SK-N-SH (cell line): Measurements from ENCODE around the gene ZDHHC21. TPM values are rescaled to one million over a fixed set of nuclear protein-coding genes. Genes with fewer than 3 reads are reported as not detected.

Experiments
- CTCF ChIA-PET: fragments of 300-600, 350-600 bp; formaldehyde crosslinking; extraction: SDS; loops from one replicate; lab custom pipeline; 2021; lab: Yijun Ruan, JAX
- POLR2A ChIA-PET: fragments of 350-600 bp; sonication (Branson Sonifier 250); formaldehyde crosslinking; extraction: SDS; loops from one replicate; lab custom pipeline; 2020; ENCODE audit warnings: antibody characterized with exemption, inconsistent platforms; lab: Yijun Ruan, JAX
- DNase-seq: peaks from one replicate; pipeline ENCODE4 v3.0.0; 2012
- H2AFZ ChIP-seq: fragments of 200-600 bp; sonication (generic); 2 replicates; pipeline ENCODE4 v1.8.1; 2016; ENCODE audit warnings: antibody characterized with exemption, mild to moderate bottlenecking, low read depth
- H3F3A ChIP-seq: fragments of 200-600 bp; sonication (generic); replicated peaks from 2 replicates; pipeline ENCODE3; 2016; ENCODE audit warnings: antibody characterized with exemption, mild to moderate bottlenecking; ENCODE audit not compliant: insufficient read depth
- H3K27ac ChIP-seq, 2 experiments: fragments of 200-500 bp in 1 of 2; fragments of 200-600 bp in 1 of 2; sonication (Bioruptor generic) in 1 of 2; sonication (generic), shearing (Covaris generic) in 1 of 2; 2 replicates each; pipeline versions ENCODE4 v1.5.1 to v1.6.1; 2014 to 2016; ENCODE audit warnings: low read depth in 2 of 2, inconsistent platforms in 1 of 2, low read length in 1 of 2, mild to moderate bottlenecking in 1 of 2, mixed read lengths in 1 of 2
- H3K27me3 ChIP-seq: fragments of 200-600 bp; sonication (generic), shearing (Covaris generic); 2 replicates; pipeline ENCODE4 v1.6.1; 2016; ENCODE audit warnings: mixed run types; ENCODE audit not compliant: insufficient read depth
- H3K36me3 ChIP-seq, 2 experiments: fragments of 200-500 bp in 1 of 2; fragments of 200-600 bp in 1 of 2; sonication (Bioruptor generic) in 1 of 2; sonication (generic) in 1 of 2; replicated peaks in 1 of 2; 2 replicates each; pipeline versions ENCODE3 to v1.5.1; 2014 to 2016; ENCODE audit warnings: low read length in 1 of 2, mild to moderate bottlenecking in 1 of 2; ENCODE audit not compliant: insufficient read depth in 2 of 2, control insufficient read depth in 1 of 2
- H3K4me1 ChIP-seq, 2 experiments: fragments of 200-500 bp in 1 of 2; fragments of 200-600 bp in 1 of 2; sonication (Bioruptor generic) in 1 of 2; sonication (generic), shearing (Covaris generic) in 1 of 2; 2 replicates each; pipeline versions ENCODE4 v1.5.1 to v1.6.1; 2014 to 2016; ENCODE audit warnings: low read depth in 1 of 2, low read length in 1 of 2, mixed run types in 1 of 2; ENCODE audit not compliant: insufficient read depth in 2 of 2, control insufficient read depth in 1 of 2
- H3K4me2 ChIP-seq: fragments of 200-600 bp; sonication (generic), shearing (Covaris generic); 2 replicates; pipeline ENCODE4 v1.6.1; 2017; ENCODE audit warnings: mixed run types
- H3K4me3 ChIP-seq, 2 experiments: fragments of 200-500 bp in 1 of 2; fragments of 200-600 bp in 1 of 2; sonication (Bioruptor generic) in 1 of 2; sonication (generic), shearing (Covaris generic) in 1 of 2; 2 replicates each; pipeline versions ENCODE4 v1.5.1 to v1.8.1; 2014 to 2016; ENCODE audit warnings: low read depth in 2 of 2, inconsistent platforms in 1 of 2, low read length in 1 of 2, mild to moderate bottlenecking in 1 of 2, mixed read lengths in 1 of 2, moderate library complexity in 1 of 2
- H3K79me2 ChIP-seq: fragments of 200-600 bp; sonication (generic); 2 replicates; pipeline ENCODE4 v1.8.1; 2017; ENCODE audit warnings: mild to moderate bottlenecking; ENCODE audit not compliant: insufficient read depth
- H3K9ac ChIP-seq: fragments of 200-600 bp; sonication (generic); 2 replicates; pipeline ENCODE4 v1.6.1; 2017; ENCODE audit warnings: mixed run types
- H3K9me2 ChIP-seq: fragments of 200-600 bp; sonication (generic); 2 replicates; pipeline ENCODE4 v1.6.1; 2017; ENCODE audit warnings: mixed run types
- H3K9me3 ChIP-seq: fragments of 200-600 bp; sonication (generic); 2 replicates; pipeline ENCODE4 v1.6.1; 2017; ENCODE audit warnings: mixed run types, mild to moderate bottlenecking, moderate library complexity
- H4K20me1 ChIP-seq: fragments of 200-600 bp; sonication (generic); 2 replicates; pipeline ENCODE4 v1.6.1; 2017; ENCODE audit warnings: mild to moderate bottlenecking, mixed run types; ENCODE audit not compliant: insufficient read depth
- CTCF ChIP-seq: fragments of 200-600 bp; sonication (generic); IDR thresholded peaks from 2 replicates; pipeline ENCODE4 v1.6.1; 2017; ENCODE audit warnings: antibody characterized with exemption, mild to moderate bottlenecking, moderate library complexity
- ELF1 ChIP-seq: IDR thresholded peaks from 2 replicates; pipeline ENCODE4 v1.4.0; 2012
- EZH2phosphoT487 ChIP-seq: fragments of 200-600 bp; sonication (generic); IDR thresholded peaks from 2 replicates; pipeline ENCODE4 v1.6.1; 2017; ENCODE audit warnings: low read depth, mixed run types, mild to moderate bottlenecking, antibody characterized with exemption, moderate library complexity, borderline replicate concordance
- IRF3 ChIP-seq: fragments of 150-350 bp; IDR thresholded peaks from 2 replicates; pipeline ENCODE4 v1.6.1; 2016; ENCODE audit warnings: mild to moderate bottlenecking, low read depth, low read length
- MAX ChIP-seq: IDR thresholded peaks from 2 replicates; pipeline ENCODE4 v1.4.0; 2012; ENCODE audit warnings: low read depth
- MEF2A ChIP-seq: IDR thresholded peaks from 2 replicates; pipeline ENCODE4 v1.4.0; 2012; ENCODE audit warnings: low read depth, borderline replicate concordance
- MXI1 ChIP-seq: IDR thresholded peaks from 2 replicates; pipeline ENCODE4 v1.6.1; 2012; ENCODE audit warnings: mild to moderate bottlenecking, low read depth, low read length, improper control_type of control experiment
- NFIC ChIP-seq: IDR thresholded peaks from 2 replicates; pipeline ENCODE4 v1.4.0; 2012; ENCODE audit warnings: borderline replicate concordance
- POLR2AphosphoS5 ChIP-seq: IDR thresholded peaks from 2 replicates; pipeline ENCODE4 v1.6.1; 2012; ENCODE audit warnings: low read depth, low read length
- RAD21 ChIP-seq: IDR thresholded peaks from 2 replicates; pipeline ENCODE4 v1.6.1; 2012; ENCODE audit warnings: mild to moderate bottlenecking, low read length
- RCOR1 ChIP-seq: fragments of 150-350 bp; IDR thresholded peaks from 2 replicates; pipeline ENCODE4 v1.6.1; 2017; ENCODE audit warnings: antibody characterized with exemption, low read length
- TAF1 ChIP-seq: IDR thresholded peaks from 2 replicates; pipeline ENCODE4 v1.6.1; 2012; ENCODE audit warnings: low read depth, mild to moderate bottlenecking, low read length, moderate library complexity, borderline replicate concordance
- TEAD4 ChIP-seq: IDR thresholded peaks from 2 replicates; pipeline ENCODE4 v1.4.0; 2012; ENCODE audit warnings: mild to moderate bottlenecking, borderline replicate concordance; ENCODE audit not compliant: insufficient read depth
- YY1 ChIP-seq: IDR thresholded peaks from 2 replicates; pipeline ENCODE4 v1.4.0; 2012; ENCODE audit warnings: low read depth, mild to moderate bottlenecking
- WGBS: methylation state at CpG from one replicate; pipeline ENCODE4 v1.1.6; 2017; ENCODE audit warnings: low lambda C conversion rate; 5-methylcytosine and 5-hydroxymethylcytosine counted together
- polyA plus RNA-seq, 3 experiments: library from polyadenylated mRNA; depleted of rRNA; stranded (reverse); fragments of >200 nt; gene quantifications; 2 replicates each; pipeline ENCODE4 v1.2.3, GENCODE V29; 2012

The ZDHHC21 gene
- polyA plus RNA-seq, 1 of the 3 experiments (the other 2 are of a cell fraction): 2.9 TPM

GRCh38 chr9:14565352-14566016, 127.7 kb downstream of the ZDHHC21 start:
- Histone ChIP-seq H3K27ac (no peak overlapping the region), H3K27me3 (no peaks in the 10 kb centered on the region), H3K36me3 (no peaks in the 10 kb centered on the region), H3K9me3 (no peaks in the 10 kb centered on the region), H3K4me1 (no peaks in the 10 kb centered on the region; a peak in 1 of 4 replicates), H3F3A (no peaks in the 10 kb centered on the region), H3K9me2 (no peaks in the 10 kb centered on the region), H3K4me3 (no peak overlapping the region), H3K4me2 (no peak overlapping the region)
- DNase-seq: no peak
- TF ChIP-seq RAD21: no peak
- TF ChIP-seq NFIC: no peak
- TF ChIP-seq YY1: no peak
- no peak for TF ChIP-seq MXI1
- no peak for TF ChIP-seq MAX
- TF ChIP-seq MEF2A: no peak
- TF ChIP-seq POLR2AphosphoS5: no peak
- TF ChIP-seq TEAD4: no peak
- no peak for TF ChIP-seq CTCF
- no peak for TF ChIP-seq RCOR1
- no peak for TF ChIP-seq IRF3
- no peak for TF ChIP-seq ELF1
- TF ChIP-seq TAF1: no peak
- no peak for TF ChIP-seq EZH2phosphoT487
- TF ChIP-seq, all 33 proteins: peak for 0
- no peaks in the 10 kb centered on the region for H3K79me2 ChIP-seq
- 11% methylated on average over 1 of the region's 4 CpGs for WGBS
- no peak overlapping the region for H2AFZ ChIP-seq
- POLR2A ChIA-PET: interaction anchor here (0.8 kb wide), 1 partner anchor 156 kb away, joined by 3 read pairs; no protein-coding TSS in a partner anchor
- H4K20me1 ChIP-seq: no peaks in the 10 kb centered on the region
- H3K9ac ChIP-seq: no peak overlapping the region
- CTCF ChIA-PET: interaction anchor here (0.6 kb wide), 1 partner anchor 12 kb away, joined by 3 read pairs; no protein-coding TSS in a partner anchor
